Caco-2 (cell line): ENCODE results near the gene TPCN1. TPM values are rescaled to one million over a fixed set of nuclear protein-coding genes. Genes with fewer than 3 reads are reported as not detected.

Experiments
- BruUV-seq: library from RNA; stranded (reverse); fragments of 400-500 nt; replicated peaks from 2 replicates; lab custom pipeline; 2021; lab: Mats Ljungman, UMichigan
- CTCF ChIA-PET: fragments of 300-600 bp; sonication (Branson Sonifier 250); formaldehyde crosslinking; loops from one replicate; lab custom pipeline; 2022; ENCODE audit warnings: antibody characterized with exemption; lab: Charles Lee
- POLR2A ChIA-PET: fragments of 300-600 bp; sonication (Branson Sonifier 250); formaldehyde crosslinking; loops from one replicate; lab custom pipeline; 2022; ENCODE audit warnings: antibody characterized with exemption; lab: Charles Lee
- DNase-seq, 2 experiments: peaks; one replicate each; pipeline versions ENCODE4 v3.0.0 to v3.0.0-alpha.2; 2020 to 2022
- H3K27me3 ChIP-seq: replicated peaks from 2 replicates; pipeline ENCODE4 v1.6.0; 2011; ENCODE audit warnings: low read length; ENCODE audit not compliant: control insufficient read depth, insufficient read depth
- H3K36me3 ChIP-seq: 2 replicates; pipeline ENCODE4 v1.5.1; 2011; ENCODE audit warnings: low read length; ENCODE audit not compliant: control insufficient read depth, insufficient read depth
- H3K4me1 ChIP-seq: fragments of 250-450 bp; sonication (Bioruptor Pico); 2 replicates; pipeline ENCODE4 v1.5.1; 2020; ENCODE audit warnings: mild to moderate bottlenecking
- H3K4me3 ChIP-seq: 2 replicates; pipeline ENCODE4 v1.5.1; 2011; ENCODE audit warnings: low read depth, mild to moderate bottlenecking, control low read depth, low read length
- H3K9me3 ChIP-seq: fragments of 250-450 bp; sonication (Bioruptor Pico); 2 replicates; pipeline ENCODE4 v1.5.1; 2020; ENCODE audit warnings: mild to moderate bottlenecking, moderate library complexity
- H3K27ac Mint-ChIP-seq: one replicate; pipeline ENCODE4 v1.8.0; 2022; ENCODE audit warnings: mixed read lengths; ENCODE audit not compliant: unreplicated experiment
- H3K27me3 Mint-ChIP-seq: one replicate; pipeline ENCODE4 v1.8.0; 2022; ENCODE audit warnings: mixed read lengths; ENCODE audit not compliant: insufficient read depth, unreplicated experiment
- H3K36me3 Mint-ChIP-seq: one replicate; pipeline ENCODE4 v1.8.0; 2022; ENCODE audit warnings: mild to moderate bottlenecking, mixed read lengths; ENCODE audit not compliant: insufficient read depth, unreplicated experiment
- H3K4me1 Mint-ChIP-seq: one replicate; pipeline ENCODE4 v1.8.0; 2022; ENCODE audit warnings: low read depth, mixed read lengths; ENCODE audit not compliant: unreplicated experiment
- H3K4me3 Mint-ChIP-seq: one replicate; pipeline ENCODE4 v1.8.0; 2022; ENCODE audit warnings: mild to moderate bottlenecking, moderate library complexity, mixed read lengths; ENCODE audit not compliant: unreplicated experiment
- H3K9me3 Mint-ChIP-seq: one replicate; pipeline ENCODE4 v1.8.0; 2022; ENCODE audit warnings: mixed read lengths; ENCODE audit not compliant: unreplicated experiment
- intact Hi-C: fragments of 100-400 bp; cut with micrococcal nuclease; formaldehyde crosslinking; loops from one replicate; pipeline ENCODE4 v1.10.0; 2022; ENCODE audit not compliant: unreplicated experiment
- total RNA-seq: library from RNA; stranded (reverse); gene quantifications from 2 replicates; pipeline ENCODE4 v1.2.3, GENCODE V29; 2022
- TF ChIP-seq, protein P1 (sequence below), 2 experiments: fragments of 200-600 bp in 1 of 2; IDR thresholded peaks; 1 replicate in 1 of 2; 2 replicates in 1 of 2; pipeline versions ENCODE4 v1.5.1 to v1.8.0; 2011 to 2022; ENCODE audit warnings: antibody characterized with exemption in 1 of 2, control low read depth in 1 of 2, inconsistent platforms in 1 of 2, low read depth in 1 of 2, low read length in 1 of 2, mild to moderate bottlenecking in 1 of 2, moderate library complexity in 1 of 2; ENCODE audit not compliant: insufficient read depth in 1 of 2, severe bottlenecking in 1 of 2, unreplicated experiment in 1 of 2

The TPCN1 gene
- total RNA-seq, 1 experiment from 2014 or later, result 54.4 TPM

DNA sequence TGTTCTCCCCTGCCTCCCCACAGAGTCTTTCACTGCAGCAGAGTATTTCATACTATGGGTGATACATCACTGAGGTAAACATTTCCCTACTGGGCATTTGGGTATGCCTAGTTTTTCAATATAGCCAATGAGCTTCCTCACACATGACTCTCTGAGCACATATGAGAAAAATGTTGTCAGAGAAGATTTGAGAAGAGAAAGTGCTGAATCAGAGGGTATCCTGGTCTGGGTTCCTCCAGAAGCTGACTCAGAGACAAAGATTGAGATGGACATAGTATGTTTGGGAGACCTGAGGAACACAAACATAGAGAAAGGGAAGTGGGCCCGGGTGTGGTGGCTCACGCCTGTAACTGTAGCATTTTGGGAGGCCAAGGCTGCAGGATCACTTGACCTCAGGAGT is 101.1 kb downstream of the TPCN1 start:
- H3K27me3 ChIP-seq, result no peaks in the 10 kb centered on the region
- H3K4me3 ChIP-seq, result no peak overlapping the region
- H3K4me1 Mint-ChIP-seq, result no peaks in the 10 kb centered on the region
- ChIA-PET POLR2A (no interaction called here), CTCF (no interaction called here)
- TF ChIP-seq, protein P1, sequence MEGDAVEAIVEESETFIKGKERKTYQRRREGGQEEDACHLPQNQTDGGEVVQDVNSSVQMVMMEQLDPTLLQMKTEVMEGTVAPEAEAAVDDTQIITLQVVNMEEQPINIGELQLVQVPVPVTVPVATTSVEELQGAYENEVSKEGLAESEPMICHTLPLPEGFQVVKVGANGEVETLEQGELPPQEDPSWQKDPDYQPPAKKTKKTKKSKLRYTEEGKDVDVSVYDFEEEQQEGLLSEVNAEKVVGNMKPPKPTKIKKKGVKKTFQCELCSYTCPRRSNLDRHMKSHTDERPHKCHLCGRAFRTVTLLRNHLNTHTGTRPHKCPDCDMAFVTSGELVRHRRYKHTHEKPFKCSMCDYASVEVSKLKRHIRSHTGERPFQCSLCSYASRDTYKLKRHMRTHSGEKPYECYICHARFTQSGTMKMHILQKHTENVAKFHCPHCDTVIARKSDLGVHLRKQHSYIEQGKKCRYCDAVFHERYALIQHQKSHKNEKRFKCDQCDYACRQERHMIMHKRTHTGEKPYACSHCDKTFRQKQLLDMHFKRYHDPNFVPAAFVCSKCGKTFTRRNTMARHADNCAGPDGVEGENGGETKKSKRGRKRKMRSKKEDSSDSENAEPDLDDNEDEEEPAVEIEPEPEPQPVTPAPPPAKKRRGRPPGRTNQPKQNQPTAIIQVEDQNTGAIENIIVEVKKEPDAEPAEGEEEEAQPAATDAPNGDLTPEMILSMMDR (IDR thresholded peaks at IDR 0.05; ENCODE audit: insufficient read depth in 1 of 2, low read depth in 1 of 2, low read length in 1 of 2, severe bottlenecking in 1 of 2, unreplicated experiment in 1 of 2), result no peak
- H3K36me3 Mint-ChIP-seq, result no peaks in the 10 kb centered on the region
- intact Hi-C loops, result no loop called here
- H3K27me3 Mint-ChIP-seq, result no peaks in the 10 kb centered on the region
- peaks cover 3% of the 10 kb centered on the region for H3K36me3 ChIP-seq
- no peak overlapping the region for H3K4me3 Mint-ChIP-seq
- H3K9me3 Mint-ChIP-seq, result no peaks in the 10 kb centered on the region
- DNase-seq, result no peak
- no peak overlapping the region for H3K27ac Mint-ChIP-seq
- H3K9me3 ChIP-seq, result no peaks in the 10 kb centered on the region
- H3K4me1 ChIP-seq, result no peaks in the 10 kb centered on the region
- BruUV-seq, result no TSS peak

DNA sequence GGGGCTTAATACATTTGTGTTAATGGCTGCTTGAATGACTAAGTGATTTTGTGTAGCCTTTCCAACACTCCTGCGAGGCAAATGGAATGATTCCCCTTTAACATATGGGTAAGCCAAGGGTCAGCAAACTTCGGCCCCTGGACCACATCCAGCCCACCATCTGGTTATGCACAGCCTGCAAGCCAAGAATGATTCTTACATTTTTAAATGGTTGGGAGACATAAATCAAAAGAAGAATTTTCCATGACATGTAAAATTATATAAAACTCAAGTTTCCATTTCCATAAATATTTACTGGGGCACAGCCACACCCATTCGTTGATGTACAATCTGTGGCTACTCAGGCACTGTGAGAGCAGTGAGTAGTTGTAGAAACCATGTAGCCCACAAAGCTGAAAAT is 104.7 kb downstream of the TPCN1 start:
- H3K4me1 Mint-ChIP-seq, result no peaks in the 10 kb centered on the region

DNA sequence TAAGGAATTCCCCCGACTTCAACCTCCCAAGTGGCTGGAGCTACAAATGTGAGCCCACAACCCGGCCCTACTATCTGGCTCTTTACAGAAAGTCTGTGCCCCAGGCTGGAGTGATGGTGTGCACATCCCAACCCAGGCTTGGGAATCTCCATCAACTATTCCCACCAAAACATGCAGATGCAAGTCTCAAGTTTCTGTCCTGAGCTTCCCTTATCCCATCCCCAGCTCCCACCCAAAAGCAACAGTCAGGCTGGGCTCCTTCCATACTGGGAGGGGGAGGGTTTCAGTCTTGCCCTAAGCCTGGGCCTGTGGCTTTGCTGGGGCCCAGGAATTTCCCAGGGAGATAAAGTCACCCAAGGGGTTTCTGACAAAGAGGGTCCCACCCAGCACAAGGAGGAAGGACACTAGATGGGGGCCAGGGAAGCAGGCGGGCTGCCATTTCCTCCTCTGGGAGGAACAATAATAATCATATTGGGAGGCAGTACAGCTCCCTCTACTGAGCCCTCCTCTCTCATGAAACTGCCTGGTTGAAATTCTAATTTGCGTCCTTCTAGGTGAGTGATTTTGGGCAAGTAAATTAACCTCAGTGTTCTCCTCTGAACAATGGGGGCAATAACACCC is 105.6 kb downstream of the TPCN1 start:
- H3K36me3 Mint-ChIP-seq, result peaks cover 4% of the 10 kb centered on the region
- intact Hi-C loops, result no loop called here
- CTCF ChIA-PET, result no interaction called here
- no peaks in the 10 kb centered on the region for H3K9me3 Mint-ChIP-seq
- no peaks in the 10 kb centered on the region for H3K4me1 Mint-ChIP-seq
- H3K4me3 Mint-ChIP-seq, result no peak overlapping the region
- no peak overlapping the region for H3K27ac Mint-ChIP-seq
- no peaks in the 10 kb centered on the region for H3K27me3 ChIP-seq
- H3K36me3 ChIP-seq, result no peaks in the 10 kb centered on the region
- POLR2A ChIA-PET, result no interaction called here
- TF ChIP-seq, protein P1 (IDR thresholded peaks at IDR 0.05; ENCODE audit: insufficient read depth in 1 of 2, low read depth in 1 of 2, low read length in 1 of 2, severe bottlenecking in 1 of 2, unreplicated experiment in 1 of 2), result no peak
- no peaks in the 10 kb centered on the region for H3K27me3 Mint-ChIP-seq
- no peaks in the 10 kb centered on the region for H3K4me1 ChIP-seq
- no peak for DNase-seq
- H3K4me3 ChIP-seq, result no peak overlapping the region
- no peaks in the 10 kb centered on the region for H3K9me3 ChIP-seq
- no TSS peak for BruUV-seq

More for the DNA sequence above, 104.7 kb downstream of the TPCN1 start:
- intact Hi-C loops, result no loop called here
- H3K27me3 Mint-ChIP-seq, result no peaks in the 10 kb centered on the region
- Histone ChIP-seq H3K9me3 (no peaks in the 10 kb centered on the region), H3K36me3 (no peaks in the 10 kb centered on the region), H3K4me3 (no peak overlapping the region), H3K4me1 (no peaks in the 10 kb centered on the region), H3K27me3 (no peaks in the 10 kb centered on the region)
- TF ChIP-seq, protein P1 (IDR thresholded peaks at IDR 0.05; ENCODE audit: insufficient read depth in 1 of 2, low read depth in 1 of 2, low read length in 1 of 2, severe bottlenecking in 1 of 2, unreplicated experiment in 1 of 2), result no peak
- peaks cover 4% of the 10 kb centered on the region for H3K36me3 Mint-ChIP-seq
- POLR2A ChIA-PET, result no interaction called here
- no TSS peak for BruUV-seq
- no peak for DNase-seq
- CTCF ChIA-PET, result no interaction called here
- H3K4me3 Mint-ChIP-seq, result no peak overlapping the region
- no peaks in the 10 kb centered on the region for H3K9me3 Mint-ChIP-seq
- H3K27ac Mint-ChIP-seq, result no peak overlapping the region
